IMR-90 (cell line): ENCODE results near the gene ADGRV1. TPM values are rescaled to one million over a fixed set of nuclear protein-coding genes. Genes with fewer than 3 reads are reported as not detected.

Source experiments
- ATAC-seq: fragments of 200-7000 bp; cut with Tn5 transposase; 2 replicates; pipeline ENCODE4 v1.9.1; 2020; ENCODE audit warnings: low read depth, mild to moderate bottlenecking, moderate library complexity
- BruUV-seq: library from RNA; stranded (reverse); fragments of 400-500 nt; replicated peaks from 2 replicates; lab custom pipeline; 2021; lab: Mats Ljungman, UMichigan
- CTCF ChIA-PET: fragments of 300-600 bp; formaldehyde crosslinking; extraction: SDS; loops from one replicate; lab custom pipeline; 2021; ENCODE audit warnings: antibody characterized with exemption; lab: Yijun Ruan, JAX
- POLR2A ChIA-PET: fragments of 300-600 bp; sonication (Branson Sonifier 250); formaldehyde crosslinking; loops from one replicate; lab custom pipeline; 2022; ENCODE audit warnings: antibody characterized with exemption; ENCODE audit not compliant: unreplicated experiment; lab: Charles Lee
- DNase-seq: peaks from one replicate; pipeline ENCODE4 v3.0.0; 2013
- H2AFZ ChIP-seq: replicated peaks from 2 replicates; pipeline ENCODE3; 2013; ENCODE audit warnings: low read length, mild to moderate bottlenecking; ENCODE audit not compliant: poor library complexity
- H2AK5ac ChIP-seq: 2 replicates; pipeline ENCODE4 v1.6.1; 2013; ENCODE audit warnings: low read depth, low read length, inconsistent platforms
- H2AK9ac ChIP-seq: replicated peaks from 2 replicates; pipeline ENCODE3; 2013; ENCODE audit warnings: mild to moderate bottlenecking, low read depth, low read length, moderate library complexity; ENCODE audit not compliant: poor library complexity
- H2BK120ac ChIP-seq: 2 replicates; pipeline ENCODE4 v1.6.1; 2013; ENCODE audit warnings: low read depth, low read length, inconsistent platforms
- H2BK15ac ChIP-seq: 3 replicates; pipeline ENCODE4 v1.6.1; 2013; ENCODE audit warnings: low read depth, low read length, inconsistent platforms
- H2BK20ac ChIP-seq: 2 replicates; pipeline ENCODE4 v1.6.1; 2013; ENCODE audit warnings: low read depth, mild to moderate bottlenecking, inconsistent platforms, low read length, moderate library complexity
- H2BK5ac ChIP-seq: 2 replicates; pipeline ENCODE4 v1.6.1; 2013; ENCODE audit warnings: mild to moderate bottlenecking, low read depth, low read length, inconsistent platforms; ENCODE audit not compliant: poor library complexity, severe bottlenecking
- H3K14ac ChIP-seq: replicated peaks from 2 replicates; pipeline ENCODE4 v1.6.1; 2013; ENCODE audit warnings: low read depth, low read length, inconsistent platforms
- H3K18ac ChIP-seq: 2 replicates; pipeline ENCODE4 v1.6.1; 2013; ENCODE audit warnings: low read depth, low read length, control low read depth
- H3K23ac ChIP-seq: 2 replicates; pipeline ENCODE4 v1.6.1; 2013; ENCODE audit warnings: low read depth, low read length, inconsistent platforms
- H3K27ac ChIP-seq: 2 replicates; pipeline ENCODE4 v1.5.1; 2013; ENCODE audit warnings: mild to moderate bottlenecking, control low read depth, low read length; ENCODE audit not compliant: insufficient read depth
- H3K27me3 ChIP-seq: 2 replicates; pipeline ENCODE4 v1.6.1; 2013; ENCODE audit warnings: low read length; ENCODE audit not compliant: control insufficient read depth, insufficient read depth
- H3K36me3 ChIP-seq: 2 replicates; pipeline ENCODE4 v1.6.1; 2013; ENCODE audit warnings: low read length, mixed read lengths; ENCODE audit not compliant: control insufficient read depth, insufficient read depth
- H3K4ac ChIP-seq: 2 replicates; pipeline ENCODE4 v1.6.1; 2013; ENCODE audit warnings: low read depth, low read length, inconsistent platforms
- H3K4me1 ChIP-seq: 2 replicates; pipeline ENCODE4 v1.6.1; 2013; ENCODE audit warnings: low read length, mixed read lengths; ENCODE audit not compliant: control insufficient read depth, insufficient read depth
- H3K4me2 ChIP-seq: 2 replicates; pipeline ENCODE4 v1.6.1; 2013; ENCODE audit warnings: low read depth, mild to moderate bottlenecking, control low read depth, low read length, moderate library complexity
- H3K4me3 ChIP-seq: 2 replicates; pipeline ENCODE4 v1.5.1; 2013; ENCODE audit warnings: low read depth, mild to moderate bottlenecking, control low read depth, low read length, moderate library complexity; ENCODE audit not compliant: insufficient read depth
- H3K56ac ChIP-seq: 2 replicates; pipeline ENCODE4 v1.6.1; 2013; ENCODE audit warnings: low read length, inconsistent platforms; ENCODE audit not compliant: insufficient read depth; ENCODE audit errors: extremely low read depth
- H3K79me1 ChIP-seq, 2 experiments: 2 replicates each; pipeline ENCODE4 v1.6.1; 2013; ENCODE audit warnings: low read length in 2 of 2, inconsistent platforms in 1 of 2, low read depth in 1 of 2
- H3K9ac ChIP-seq: 2 replicates; pipeline ENCODE4 v1.6.1; 2013; ENCODE audit warnings: low read depth, low read length, control low read depth
- H3K9me1 ChIP-seq: 2 replicates; pipeline ENCODE4 v1.6.1; 2013; ENCODE audit warnings: low read length, inconsistent platforms; ENCODE audit not compliant: insufficient read depth
- H3K9me3 ChIP-seq: 2 replicates; pipeline ENCODE4 v1.6.1; 2013; ENCODE audit warnings: low read length; ENCODE audit not compliant: control insufficient read depth, insufficient read depth
- H4K20me1 ChIP-seq: 2 replicates; pipeline ENCODE4 v1.6.1; 2013; ENCODE audit warnings: low read length, inconsistent platforms; ENCODE audit not compliant: insufficient read depth
- H4K5ac ChIP-seq: 2 replicates; pipeline ENCODE4 v1.6.1; 2013; ENCODE audit warnings: mild to moderate bottlenecking, low read depth, low read length, control low read depth
- H4K8ac ChIP-seq, 2 experiments: 2 replicates each; pipeline ENCODE4 v1.6.1; 2013; ENCODE audit warnings: low read depth in 2 of 2, low read length in 2 of 2, control low read depth in 1 of 2, inconsistent platforms in 1 of 2
- H4K91ac ChIP-seq: 2 replicates; pipeline ENCODE4 v1.6.1; 2013; ENCODE audit warnings: low read depth, low read length, inconsistent platforms; ENCODE audit not compliant: insufficient read depth
- CEBPB ChIP-seq: IDR thresholded peaks from 2 replicates; pipeline ENCODE4 v1.6.1; 2012; ENCODE audit warnings: low read depth, low read length, improper control_type of control experiment
- NFE2L2 ChIP-seq: fragments of 150-350 bp; IDR thresholded peaks from 2 replicates; pipeline ENCODE4 v1.6.1; 2016; ENCODE audit warnings: low read depth, mild to moderate bottlenecking, low read length
- WGBS, 2 experiments: methylation state at CpG; one replicate each; pipeline versions ENCODE4 v1.1.5 to v1.1.7; 2013; ENCODE audit warnings: missing lambda C conversion rate in 2 of 2; ENCODE audit not compliant: insufficient read length in 1 of 2; ENCODE audit errors: extremely low coverage in 2 of 2; 5-methylcytosine and 5-hydroxymethylcytosine counted together
- dilution Hi-C: fragments of 300-500 bp; cut with HindIII; formaldehyde crosslinking; loops from one replicate; pipeline ENCODE4 v1.14.3; 2018; ENCODE audit warnings: low sequenced_read_pairs; ENCODE audit not compliant: unreplicated experiment
- in situ Hi-C: fragments of 300-500 bp; cut with MboI; formaldehyde crosslinking; loops from 3 replicates; pipeline ENCODE4 v1.14.3; 2019; ENCODE audit warnings: low sequenced_read_pairs, inconsistent platforms, mixed read lengths
- intact Hi-C: fragments of 100-400 bp; cut with micrococcal nuclease; formaldehyde crosslinking; loops from 2 replicates; pipeline ENCODE4 v1.10.0; 2022
- polyA plus RNA-seq, 3 experiments: library from polyadenylated mRNA; depleted of rRNA; stranded (reverse); fragments of >200 nt; gene quantifications; 2 replicates each; pipeline ENCODE4 v1.2.3, GENCODE V29; 2012; ENCODE audit warnings: low replicate concordance in 1 of 3
- total RNA-seq: library from RNA; depleted of rRNA; stranded (reverse); fragments of >200 nt; gene quantifications from 2 replicates; pipeline ENCODE4 v1.2.3, GENCODE V29; 2012

ADGRV1 gene
- total and polyA plus RNA-seq, 2 of the 4 experiments (the other 2 are of a cell fraction): under 0.01 TPM; not detected in 1

DNA sequence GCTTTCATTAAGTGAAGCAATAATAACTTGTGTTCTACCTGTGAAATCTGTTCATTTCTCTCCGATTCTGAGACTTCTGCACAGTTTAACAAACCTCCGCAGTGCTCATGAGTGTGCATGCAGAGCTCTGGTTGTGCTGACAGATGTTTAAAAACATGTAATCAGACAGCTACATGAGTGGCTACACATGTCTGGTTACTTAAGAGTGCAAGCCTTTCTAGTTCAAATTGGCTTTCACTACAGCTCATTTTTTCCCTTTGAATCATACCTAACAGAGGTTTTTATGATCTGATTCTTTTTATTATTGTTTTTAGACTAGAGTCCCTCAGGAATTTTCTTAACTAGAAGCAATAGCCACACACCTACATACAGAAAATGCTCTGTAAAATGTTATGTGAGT lies 514.3 kb downstream of the ADGRV1 start:
- in situ Hi-C loops: no loop called here
- H2BK5ac ChIP-seq: peak overlapping the region; percentile 52
- no peak overlapping the region for H2BK20ac ChIP-seq
- H3K4me2 ChIP-seq: peak overlapping the region; percentile 53
- H2AK9ac ChIP-seq: no peak overlapping the region
- H2BK15ac ChIP-seq: peak overlapping the region; percentile 54; the same call in 1 of the 3 replicates
- peak overlapping the region; percentile 93; the same call in 1 of the 2 replicates for H3K18ac ChIP-seq
- H3K36me3 ChIP-seq: no peaks in the 10 kb centered on the region
- dilution Hi-C loops: no loop called here
- 0% methylated on average over 1 of the region's 2 CpGs; no CpG with 5 or more reads in 1 of the 2 experiments for WGBS, 2 experiments
- intact Hi-C loops: loop anchor here (5.0 kb wide), 1 partner anchor 131 kb away; no protein-coding TSS in a partner anchor
- no peak overlapping the region for H3K4ac ChIP-seq
- DNase-seq (peak; percentile 80), ATAC-seq (peak; percentile 68)
- H3K23ac ChIP-seq: no peak overlapping the region
- no peak overlapping the region for H2BK120ac ChIP-seq
- no peak overlapping the region; the same call in 1 of the 2 replicates for H4K5ac ChIP-seq
- BruUV-seq: no TSS peak
- H3K27me3 ChIP-seq: no peaks in the 10 kb centered on the region
- H3K79me1 ChIP-seq: no peaks in the 10 kb centered on the region
- no peak overlapping the region for H2AFZ ChIP-seq
- TF ChIP-seq CEBPB (peak; percentile 7; the same call in 1 of the 2 replicates), NFE2L2 (no peak)
- no peak overlapping the region for H3K56ac ChIP-seq
- H3K9ac ChIP-seq: no peak overlapping the region
- CTCF ChIA-PET: interaction anchor here (1.1 to 1.2 kb wide), 2 partner anchors 18 to 312 kb away, joined by 4 read pairs; no protein-coding TSS in a partner anchor
- H4K8ac ChIP-seq: no peak overlapping the region
- H3K4me3 ChIP-seq: no peak overlapping the region
- H3K4me1 ChIP-seq: peaks cover 9% of the 10 kb centered on the region
- H3K14ac ChIP-seq: no peak overlapping the region
- POLR2A ChIA-PET: interaction anchor here (0.6 kb wide), 1 partner anchor 48 kb away, joined by 3 read pairs; no protein-coding TSS in a partner anchor
- H4K91ac ChIP-seq: no peak overlapping the region
- no peaks in the 10 kb centered on the region for H4K20me1 ChIP-seq
- no peaks in the 10 kb centered on the region for H3K9me1 ChIP-seq
- H3K9me3 ChIP-seq: no peaks in the 10 kb centered on the region
- H2AK5ac ChIP-seq: no peak overlapping the region
- no peak overlapping the region for H3K27ac ChIP-seq
